ENCODE results near the gene ABCA1. TPM values are rescaled to one million over a fixed set of nuclear protein-coding genes. Genes with fewer than 3 reads are reported as not detected.

Gene ABCA1
- total and polyA plus RNA-seq, 2 of the 4 experiments (the other 2 are of a cell fraction), result 5.8 to 52.2 TPM

GRCh38 chr9:104774831-104775573 lies 153.0 kb downstream of the ABCA1 start:
- Histone ChIP-seq H3K79me1 (ENCODE audit: low read depth in 1 of 2, low read length in 2 of 2) (no peaks in the 10 kb centered on the region), H2AK5ac (ENCODE audit: low read depth, low read length) (no peak overlapping the region), H3K9me1 (ENCODE audit: insufficient read depth, low read length) (no peaks in the 10 kb centered on the region), H3K4me2 (ENCODE audit: low read depth, low read length) (no peak overlapping the region), H4K91ac (ENCODE audit: insufficient read depth, low read depth, low read length) (no peak overlapping the region), H3K36me3 (ENCODE audit: control insufficient read depth, insufficient read depth, low read length) (no peaks in the 10 kb centered on the region), H2BK120ac (ENCODE audit: low read depth, low read length) (no peak overlapping the region), H3K23ac (ENCODE audit: low read depth, low read length) (no peak overlapping the region), H2AFZ (replicated peaks; ENCODE audit: low read length, poor library complexity) (no peak overlapping the region), H2AK9ac (replicated peaks; ENCODE audit: low read depth, low read length, poor library complexity) (no peak overlapping the region), H4K8ac (ENCODE audit: low read depth in 2 of 2, low read length in 2 of 2) (no peak overlapping the region), H3K27me3 (ENCODE audit: control insufficient read depth, insufficient read depth, low read length) (no peaks in the 10 kb centered on the region), H2BK15ac (ENCODE audit: low read depth, low read length) (no peak overlapping the region), H4K20me1 (ENCODE audit: insufficient read depth, low read length) (no peaks in the 10 kb centered on the region), H3K9me3 (ENCODE audit: control insufficient read depth, insufficient read depth, low read length) (no peaks in the 10 kb centered on the region), H2BK20ac (ENCODE audit: low read depth, low read length) (no peak overlapping the region), H3K56ac (ENCODE audit: extremely low read depth, insufficient read depth, low read length) (no peak overlapping the region), H3K4me3 (ENCODE audit: insufficient read depth, low read depth, low read length) (no peak overlapping the region), H3K27ac (ENCODE audit: insufficient read depth, low read length) (no peak overlapping the region), H3K14ac (replicated peaks; ENCODE audit: low read depth, low read length) (no peak overlapping the region), H3K4ac (ENCODE audit: low read depth, low read length) (no peak overlapping the region), H3K9ac (ENCODE audit: low read depth, low read length) (no peak overlapping the region), H3K4me1 (ENCODE audit: control insufficient read depth, insufficient read depth, low read length) (no peaks in the 10 kb centered on the region), H3K18ac (ENCODE audit: low read depth, low read length) (no peak overlapping the region), H4K5ac (ENCODE audit: low read depth, low read length) (no peak overlapping the region), H2BK5ac (ENCODE audit: low read depth, low read length, poor library complexity, severe bottlenecking) (no peak overlapping the region)
- ChIA-PET POLR2A (ENCODE audit: unreplicated experiment) (no interaction called here), CTCF (no interaction called here)
- TF ChIP-seq MAZ (IDR thresholded peaks at IDR 0.05; ENCODE audit: borderline replicate concordance, low read depth, low read length) (no peak), RFX5 (IDR thresholded peaks at IDR 0.05; ENCODE audit: low read depth, low read length) (no peak), RCOR1 (IDR thresholded peaks at IDR 0.05; ENCODE audit: insufficient replicate concordance, low read length) (no peak), POLR2A (IDR thresholded peaks at IDR 0.05; ENCODE audit: low read depth, low read length) (no peak), RAD21 (IDR thresholded peaks at IDR 0.05; ENCODE audit: low read length) (no peak), SMC3 (IDR thresholded peaks at IDR 0.05; ENCODE audit: low read depth, low read length) (no peak), MXI1 (IDR thresholded peaks at IDR 0.05; ENCODE audit: borderline replicate concordance, low read depth, low read length) (no peak), NFE2L2 (IDR thresholded peaks at IDR 0.05; ENCODE audit: low read depth, low read length) (no peak), BHLHE40 (IDR thresholded peaks at IDR 0.05; ENCODE audit: low read depth, low read length) (no peak), FOS (IDR thresholded peaks at IDR 0.05; ENCODE audit: low read depth, low read length) (no peak), CHD1 (IDR thresholded peaks at IDR 0.05; ENCODE audit: low read depth, low read length) (no peak), CEBPB (IDR thresholded peaks at IDR 0.05; ENCODE audit: low read depth, low read length) (no peak)
- TF ChIP-seq, protein P1, sequence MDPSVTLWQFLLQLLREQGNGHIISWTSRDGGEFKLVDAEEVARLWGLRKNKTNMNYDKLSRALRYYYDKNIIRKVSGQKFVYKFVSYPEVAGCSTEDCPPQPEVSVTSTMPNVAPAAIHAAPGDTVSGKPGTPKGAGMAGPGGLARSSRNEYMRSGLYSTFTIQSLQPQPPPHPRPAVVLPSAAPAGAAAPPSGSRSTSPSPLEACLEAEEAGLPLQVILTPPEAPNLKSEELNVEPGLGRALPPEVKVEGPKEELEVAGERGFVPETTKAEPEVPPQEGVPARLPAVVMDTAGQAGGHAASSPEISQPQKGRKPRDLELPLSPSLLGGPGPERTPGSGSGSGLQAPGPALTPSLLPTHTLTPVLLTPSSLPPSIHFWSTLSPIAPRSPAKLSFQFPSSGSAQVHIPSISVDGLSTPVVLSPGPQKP (IDR thresholded peaks at IDR 0.05; ENCODE audit: borderline replicate concordance, low read depth, low read length), result no peak
- TF ChIP-seq, protein P2, sequence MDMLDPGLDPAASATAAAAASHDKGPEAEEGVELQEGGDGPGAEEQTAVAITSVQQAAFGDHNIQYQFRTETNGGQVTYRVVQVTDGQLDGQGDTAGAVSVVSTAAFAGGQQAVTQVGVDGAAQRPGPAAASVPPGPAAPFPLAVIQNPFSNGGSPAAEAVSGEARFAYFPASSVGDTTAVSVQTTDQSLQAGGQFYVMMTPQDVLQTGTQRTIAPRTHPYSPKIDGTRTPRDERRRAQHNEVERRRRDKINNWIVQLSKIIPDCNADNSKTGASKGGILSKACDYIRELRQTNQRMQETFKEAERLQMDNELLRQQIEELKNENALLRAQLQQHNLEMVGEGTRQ (IDR thresholded peaks at IDR 0.05; ENCODE audit: low read depth, low read length), result no peak
- TF ChIP-seq, protein P3, sequence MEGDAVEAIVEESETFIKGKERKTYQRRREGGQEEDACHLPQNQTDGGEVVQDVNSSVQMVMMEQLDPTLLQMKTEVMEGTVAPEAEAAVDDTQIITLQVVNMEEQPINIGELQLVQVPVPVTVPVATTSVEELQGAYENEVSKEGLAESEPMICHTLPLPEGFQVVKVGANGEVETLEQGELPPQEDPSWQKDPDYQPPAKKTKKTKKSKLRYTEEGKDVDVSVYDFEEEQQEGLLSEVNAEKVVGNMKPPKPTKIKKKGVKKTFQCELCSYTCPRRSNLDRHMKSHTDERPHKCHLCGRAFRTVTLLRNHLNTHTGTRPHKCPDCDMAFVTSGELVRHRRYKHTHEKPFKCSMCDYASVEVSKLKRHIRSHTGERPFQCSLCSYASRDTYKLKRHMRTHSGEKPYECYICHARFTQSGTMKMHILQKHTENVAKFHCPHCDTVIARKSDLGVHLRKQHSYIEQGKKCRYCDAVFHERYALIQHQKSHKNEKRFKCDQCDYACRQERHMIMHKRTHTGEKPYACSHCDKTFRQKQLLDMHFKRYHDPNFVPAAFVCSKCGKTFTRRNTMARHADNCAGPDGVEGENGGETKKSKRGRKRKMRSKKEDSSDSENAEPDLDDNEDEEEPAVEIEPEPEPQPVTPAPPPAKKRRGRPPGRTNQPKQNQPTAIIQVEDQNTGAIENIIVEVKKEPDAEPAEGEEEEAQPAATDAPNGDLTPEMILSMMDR (conservative IDR thresholded peaks at IDR 0.05; ENCODE audit: low read depth, low read length), result no peak
- BruUV-seq (replicated peaks), result no TSS peak
- intact Hi-C loops (cut with micrococcal nuclease), result no loop called here
- ATAC-seq (ENCODE audit: low read depth), result no peak
- dilution Hi-C loops (cut with HindIII; ENCODE audit: low sequenced_read_pairs, unreplicated experiment), result no loop called here
- no peak for DNase-seq
- WGBS, 2 experiments (ENCODE audit: extremely low coverage in 2 of 2, insufficient read length in 1 of 2), result 63% methylated on average over 4 of the region's 11 CpGs; no CpG with 5 or more reads in 1 of the 2 experiments
- in situ Hi-C loops (cut with MboI; ENCODE audit: low sequenced_read_pairs), result no loop called here
